8988T (cell line): Measurements from ENCODE around the gene ARID1A.
"Not testable (repeated sequence)": the region's sequence is repeated elsewhere in the genome, so short reads cannot be mapped to it uniquely, and the experiment has no call there.

ENCODE experiments used
- DNase-seq: peaks from one replicate; pipeline ENCODE4 v3.0.0; 2011

The ARID1A gene

GRCh38 chr1:26697978-26698849, 2.4 kb downstream of the ARID1A start:
- DNase-seq, result peak; percentile 76

DNA sequence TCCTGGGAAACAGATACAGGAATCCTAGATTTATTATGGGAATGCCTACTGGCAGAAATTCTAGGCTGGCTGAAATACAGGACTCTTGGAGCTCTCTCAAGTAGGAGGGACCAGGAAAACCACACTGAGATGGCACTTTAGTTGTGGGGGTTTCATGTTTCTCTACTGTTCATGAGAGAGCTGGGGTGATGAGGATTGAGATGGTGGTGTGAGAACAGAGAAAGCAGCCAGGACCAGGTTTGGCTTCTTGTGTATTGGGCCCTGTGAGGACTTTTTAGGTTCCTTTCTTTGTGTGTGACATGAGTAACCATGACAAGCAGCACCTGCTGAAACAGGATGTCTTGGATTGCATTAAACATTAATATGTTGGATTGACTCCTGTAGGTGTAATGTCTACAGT, 4.9 kb downstream of the ARID1A start:
- no peak for DNase-seq

DNA sequence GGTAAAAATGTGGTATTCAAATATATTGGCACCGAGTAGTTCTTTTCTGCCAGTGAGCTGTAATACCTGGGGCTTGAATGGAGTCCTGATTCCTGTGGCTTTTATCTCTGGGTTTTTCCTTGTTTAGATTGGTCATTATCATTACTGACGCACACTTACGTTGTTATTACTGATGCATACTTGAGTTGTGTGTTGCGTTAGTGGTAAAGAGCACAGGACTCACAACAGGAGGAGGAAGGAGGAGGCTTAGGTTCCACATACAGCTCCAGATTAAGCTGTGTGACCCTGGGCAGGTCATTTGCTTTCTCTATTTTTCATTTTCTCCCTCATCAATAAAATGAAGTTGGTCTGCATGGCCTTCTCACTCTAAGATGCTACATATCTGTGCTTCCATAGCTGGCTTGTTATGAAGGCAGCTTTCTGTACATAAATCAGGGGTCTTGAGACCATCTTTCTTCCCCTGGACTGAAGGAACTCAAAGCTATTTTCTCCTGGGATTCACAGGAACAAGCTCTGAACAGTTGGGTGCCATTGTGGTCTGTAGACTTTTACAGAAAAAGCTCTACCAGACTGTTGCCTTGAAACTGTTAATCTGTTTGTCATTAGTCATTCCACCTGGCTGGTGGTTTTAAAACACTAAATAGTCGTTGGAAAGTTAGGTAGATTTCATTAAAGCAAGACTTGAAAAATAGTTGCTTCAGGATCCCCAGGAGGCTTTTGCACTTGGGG, 5.6 kb downstream of the ARID1A start:
- DNase-seq, result no peak

- no peak for DNase-seq
These were observed 6.3 kb downstream of the ARID1A start for GRCh38 chr1:26701995-26702679.

GRCh38 chr1:26702680-26703038, 6.8 kb downstream of the ARID1A start:
- no peak for DNase-seq

DNA sequence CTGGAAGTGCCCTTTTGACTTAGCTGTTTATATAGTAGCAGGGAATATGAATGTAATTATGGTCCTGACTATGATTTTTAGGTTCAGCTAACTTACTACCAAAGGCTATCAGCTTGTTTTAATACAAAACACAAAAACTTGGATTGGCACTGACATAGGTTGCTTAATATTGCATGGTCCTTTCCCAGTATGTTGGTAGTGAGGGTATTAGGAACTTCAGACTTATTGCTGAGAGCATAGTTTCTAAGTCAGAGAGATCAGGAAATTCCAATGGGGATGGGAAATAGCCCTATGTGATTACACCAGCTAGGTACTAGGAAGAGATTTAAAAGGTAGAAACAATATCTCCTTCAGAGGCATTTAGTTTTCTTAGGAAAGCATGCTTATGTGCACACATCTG, 7.7 kb downstream of the ARID1A start:
- DNase-seq, result no peak

GRCh38 chr1:26704629-26705028, 8.8 kb downstream of the ARID1A start:
- DNase-seq, result no peak

- DNase-seq, result not testable (repeated sequence)
These were observed 9.4 kb downstream of the ARID1A start for GRCh38 chr1:26705227-26705626.

GRCh38 chr1:26705788-26706311, 10.0 kb downstream of the ARID1A start:
- DNase-seq, result no peak

DNA sequence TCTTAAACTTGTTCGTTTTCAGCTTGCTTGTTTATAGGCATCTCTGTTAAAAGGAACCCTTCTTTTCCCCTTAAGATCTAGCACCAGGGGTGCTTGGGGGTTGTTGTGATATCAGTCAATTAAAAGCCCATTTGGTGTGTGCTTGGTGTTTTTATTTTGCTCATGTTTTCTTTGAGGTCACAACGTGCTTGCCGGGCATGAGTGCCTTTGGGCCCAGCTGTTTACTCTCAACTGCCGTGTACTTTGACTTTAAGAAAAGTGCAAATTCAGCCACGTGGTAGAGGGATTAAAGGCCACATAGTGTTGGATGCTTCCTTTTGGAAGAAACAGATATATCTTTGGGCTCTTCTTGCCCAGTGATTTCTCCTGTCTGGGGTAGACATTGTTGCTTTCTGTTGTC, 10.5 kb downstream of the ARID1A start:
- DNase-seq, result no peak

DNA sequence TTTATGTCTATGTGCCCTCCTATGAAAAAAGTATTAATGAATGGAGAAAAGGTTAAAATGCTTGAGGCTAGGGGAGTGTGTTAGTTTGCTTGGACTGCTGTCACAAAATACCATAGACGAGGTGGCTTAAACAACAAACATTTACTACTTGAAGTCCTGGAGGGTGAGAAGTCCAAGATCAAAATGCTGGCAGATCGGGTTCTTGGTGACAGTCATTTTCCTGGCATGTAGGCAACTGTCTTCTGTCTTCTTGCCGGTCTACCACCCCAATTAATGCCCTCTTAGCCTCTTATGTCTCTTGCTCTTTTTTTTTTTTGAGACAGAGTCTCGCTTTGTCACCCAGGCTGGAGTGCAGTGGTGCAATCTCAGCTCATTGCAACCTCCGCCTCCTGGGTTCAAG, 15.0 kb downstream of the ARID1A start:
- DNase-seq, result no peak

GRCh38 chr1:26711777-26712176, 16.0 kb downstream of the ARID1A start:
- DNase-seq, result no peak

DNA sequence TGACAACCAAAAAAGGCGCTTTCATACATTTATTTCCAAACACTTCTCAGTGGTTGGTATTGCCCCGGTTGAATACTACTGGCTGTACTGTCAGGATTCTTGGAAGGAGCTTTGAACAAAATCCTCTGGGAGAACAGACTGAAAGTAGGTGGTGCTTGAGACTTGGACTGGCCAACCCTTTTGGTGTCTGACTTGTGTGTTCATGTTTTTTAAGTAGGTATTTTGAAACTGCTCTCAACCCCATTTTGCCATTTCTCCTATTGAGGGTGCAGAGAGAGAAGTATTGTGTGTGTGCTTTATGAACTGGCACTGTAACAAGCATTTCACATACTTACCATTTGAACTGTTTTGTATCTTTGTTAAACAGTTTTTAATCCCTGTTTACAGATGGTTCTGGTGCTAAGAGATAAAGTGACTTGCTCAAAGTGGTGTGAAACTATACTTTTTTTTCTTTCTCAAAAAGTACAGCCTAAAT, 21.2 kb downstream of the ARID1A start:
- no peak for DNase-seq

GRCh38 chr1:26719205-26719604, 23.4 kb downstream of the ARID1A start:
- DNase-seq, result no peak

GRCh38 chr1:26721669-26722355, 26.0 kb downstream of the ARID1A start:
- no peak for DNase-seq

DNA sequence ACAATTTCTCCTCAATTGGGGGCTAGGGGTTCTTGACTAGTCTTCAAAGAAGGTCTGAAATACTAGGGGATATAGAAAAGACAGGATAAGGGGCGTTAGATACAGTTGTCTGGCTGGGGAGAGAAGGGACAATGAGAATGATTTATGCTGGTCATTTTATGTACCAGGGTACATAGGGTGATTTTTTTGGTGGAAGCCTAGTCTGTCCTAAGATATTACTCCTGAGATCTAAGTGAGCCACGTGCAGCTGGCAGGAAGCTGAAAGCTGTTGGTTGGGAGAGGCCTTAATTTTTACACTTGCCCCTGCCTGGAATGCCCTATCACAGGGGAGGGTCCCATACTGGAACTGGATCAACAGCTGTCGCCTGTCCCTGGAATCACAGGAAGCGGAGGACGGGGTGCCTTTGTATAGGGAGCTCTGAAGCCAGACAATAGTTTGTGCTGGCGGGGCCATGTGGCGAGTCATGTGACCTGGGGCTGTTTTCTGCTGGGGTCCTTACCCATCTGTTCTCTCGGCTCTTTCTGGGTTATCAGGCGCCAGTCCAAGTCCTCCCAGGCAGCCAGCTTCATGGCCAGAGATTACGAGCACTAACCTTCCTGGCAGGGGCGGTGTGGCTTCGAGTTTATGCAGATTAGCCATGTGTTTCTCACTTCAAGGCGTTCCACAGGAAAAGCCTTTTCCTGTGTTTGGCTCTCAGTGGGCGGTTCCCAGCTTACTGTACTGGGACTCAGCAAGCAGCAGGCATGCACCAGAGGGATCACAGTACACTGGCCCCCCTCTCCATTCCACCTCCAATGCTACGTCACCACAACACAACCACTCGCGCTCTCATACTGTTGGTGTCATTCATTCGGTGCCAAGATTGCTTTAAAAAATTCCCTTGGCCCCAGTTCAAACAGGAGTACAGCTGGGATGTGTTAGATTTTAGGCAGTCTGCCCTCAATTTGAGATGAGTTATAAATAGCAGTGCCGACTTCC, 27.5 kb downstream of the ARID1A start:
- DNase-seq, result peak; percentile 37

DNA sequence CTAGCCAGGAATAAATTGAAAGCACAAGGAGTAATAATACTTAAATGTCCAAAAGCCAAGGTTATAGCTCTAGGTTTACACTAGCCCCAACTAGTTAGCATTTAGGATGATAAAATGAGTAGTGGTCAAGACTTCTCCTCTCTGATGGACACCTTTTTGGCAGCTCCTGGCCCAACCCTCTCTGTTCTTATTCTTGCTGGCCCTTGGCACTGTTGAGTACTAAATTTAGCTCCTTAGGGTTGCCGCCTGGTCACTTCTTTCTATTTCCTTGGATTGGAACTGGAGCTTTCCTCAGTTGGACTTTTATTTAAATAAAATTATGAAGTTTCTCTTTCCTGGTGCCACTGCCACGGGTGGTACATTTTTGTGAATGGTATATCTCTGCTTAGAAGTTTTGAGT, 28.3 kb downstream of the ARID1A start:
- DNase-seq, result no peak

- no peak for DNase-seq
These were observed 29.1 kb downstream of the ARID1A start for GRCh38 chr1:26724926-26725325.

- not testable (repeated sequence) for DNase-seq
These were observed 30.1 kb downstream of the ARID1A start for GRCh38 chr1:26725904-26726303.

DNA sequence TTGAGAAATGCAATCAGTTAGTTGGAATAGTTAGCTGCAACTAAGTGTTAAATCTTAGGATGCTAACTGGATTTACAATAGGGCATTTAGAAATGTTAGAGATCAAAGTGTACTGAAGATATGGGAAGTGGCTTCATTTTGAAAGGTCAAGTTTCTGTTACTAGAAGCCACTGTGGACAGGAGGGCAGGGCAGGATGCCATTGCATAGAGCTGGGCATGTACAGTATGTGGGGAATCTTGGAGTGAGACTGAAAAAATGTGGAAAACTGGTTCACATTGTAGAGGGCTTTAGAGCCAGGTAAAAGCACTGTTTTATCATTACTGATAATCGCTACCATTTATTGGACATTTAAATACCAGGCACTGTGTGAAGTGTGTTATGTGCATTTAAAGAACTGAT, 31.0 kb downstream of the ARID1A start:
- DNase-seq, result no peak

DNA sequence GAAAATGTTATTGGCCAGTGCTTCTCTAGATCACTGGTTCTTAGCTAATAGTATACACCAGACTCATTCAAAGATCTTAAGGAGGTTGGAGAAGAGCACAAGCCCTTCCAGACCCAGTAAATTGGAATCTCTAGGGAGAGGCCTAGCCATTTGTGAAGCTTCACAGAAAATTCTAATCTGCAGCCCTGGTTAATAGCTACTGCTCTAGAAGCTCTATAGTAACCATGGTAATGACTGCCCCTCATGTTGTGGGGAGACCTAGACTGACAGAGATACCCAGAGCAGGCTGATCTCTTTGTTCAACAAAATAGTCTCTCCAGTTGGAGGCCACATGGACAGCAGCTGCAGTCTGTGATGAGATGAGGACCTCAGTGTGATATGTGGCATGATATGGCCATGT, 31.7 kb downstream of the ARID1A start:
- no peak for DNase-seq

- DNase-seq, result no peak
These were observed 32.8 kb downstream of the ARID1A start for GRCh38 chr1:26728645-26729044.
